H9 (cell line): Measurements from ENCODE around the gene PGBD5. TPM values are rescaled to one million over a fixed set of nuclear protein-coding genes. Genes with fewer than 3 reads are reported as not detected.

Experiments used
- DNase-seq: peaks from one replicate; pipeline ENCODE4 v3.0.0-alpha.2; 2017
- H2AFZ ChIP-seq: one replicate; pipeline ENCODE4 v1.6.1; 2013; ENCODE audit warnings: mild to moderate bottlenecking, low read length, control low read depth, moderate library complexity
- H2AK5ac ChIP-seq: 2 replicates; pipeline ENCODE4 v1.6.1; 2013; ENCODE audit warnings: low read length, control low read depth, mixed read lengths; ENCODE audit not compliant: insufficient read length
- H2BK120ac ChIP-seq: one replicate; pipeline ENCODE4 v1.6.1; 2013; ENCODE audit warnings: low read depth, mild to moderate bottlenecking, low read length, control low read depth, inconsistent platforms; ENCODE audit not compliant: poor library complexity, severe bottlenecking
- H2BK12ac ChIP-seq: 2 replicates; pipeline ENCODE4 v1.6.1; 2013; ENCODE audit warnings: low read length, control low read depth, mixed read lengths, low read depth; ENCODE audit not compliant: insufficient read length
- H2BK15ac ChIP-seq: 2 replicates; pipeline ENCODE4 v1.6.1; 2013; ENCODE audit warnings: low read depth, low read length, control low read depth
- H2BK20ac ChIP-seq: one replicate; pipeline ENCODE4 v1.6.1; 2013; ENCODE audit warnings: low read depth, mild to moderate bottlenecking, low read length, control low read depth, inconsistent platforms; ENCODE audit not compliant: poor library complexity, severe bottlenecking
- H2BK5ac ChIP-seq: 2 replicates; pipeline ENCODE4 v1.6.1; 2013; ENCODE audit warnings: low read length, control low read depth, mixed read lengths; ENCODE audit not compliant: insufficient read length
- H3K14ac ChIP-seq: 2 replicates; pipeline ENCODE4 v1.6.1; 2013; ENCODE audit warnings: low read length, control low read depth; ENCODE audit not compliant: insufficient read depth
- H3K18ac ChIP-seq: 2 replicates; pipeline ENCODE4 v1.6.1; 2013; ENCODE audit warnings: low read depth, mild to moderate bottlenecking, mixed read lengths, low read length, control low read depth; ENCODE audit not compliant: insufficient read length
- H3K23ac ChIP-seq: 2 replicates; pipeline ENCODE4 v1.6.1; 2013; ENCODE audit warnings: low read length, control low read depth, mixed read lengths, low read depth; ENCODE audit not compliant: insufficient read length
- H3K23me2 ChIP-seq: 2 replicates; pipeline ENCODE4 v1.6.1; 2013; ENCODE audit warnings: low read depth, mild to moderate bottlenecking, mixed read lengths, low read length, control low read depth; ENCODE audit not compliant: insufficient read length, poor library complexity, severe bottlenecking
- H3K27ac ChIP-seq: 2 replicates; pipeline ENCODE4 v1.5.1; 2013; ENCODE audit warnings: low read length, control low read depth, mixed read lengths, low read depth; ENCODE audit not compliant: insufficient read length
- H3K27me3 ChIP-seq: 2 replicates; pipeline ENCODE4 v1.6.1; 2013; ENCODE audit warnings: low read length, control low read depth, inconsistent platforms; ENCODE audit not compliant: insufficient read depth
- H3K4ac ChIP-seq: 2 replicates; pipeline ENCODE4 v1.6.1; 2013; ENCODE audit warnings: low read depth, mild to moderate bottlenecking, control low read depth, inconsistent platforms, low read length, moderate library complexity
- H3K4me1 ChIP-seq: 2 replicates; pipeline ENCODE4 v1.6.1; 2013; ENCODE audit warnings: low read length, control low read depth, inconsistent platforms; ENCODE audit not compliant: insufficient read depth
- H3K4me2 ChIP-seq: 2 replicates; pipeline ENCODE4 v1.6.1; 2013; ENCODE audit warnings: low read length, control low read depth, mixed read lengths; ENCODE audit not compliant: insufficient read length, insufficient read depth
- H3K56ac ChIP-seq: 2 replicates; pipeline ENCODE4 v1.6.1; 2013; ENCODE audit warnings: low read depth, mild to moderate bottlenecking, mixed read lengths, low read length, control low read depth; ENCODE audit not compliant: insufficient read length
- H3K79me1 ChIP-seq: 2 replicates; pipeline ENCODE4 v1.6.1; 2013; ENCODE audit warnings: low read depth, mild to moderate bottlenecking, moderate library complexity, low read length, control low read depth, inconsistent platforms; ENCODE audit not compliant: insufficient read depth, poor library complexity, severe bottlenecking
- H3K79me2 ChIP-seq: 2 replicates; pipeline ENCODE4 v1.6.1; 2013; ENCODE audit warnings: low read length, control low read depth, inconsistent platforms; ENCODE audit not compliant: insufficient read depth
- H3K9ac ChIP-seq: 2 replicates; pipeline ENCODE4 v1.6.1; 2013; ENCODE audit warnings: low read length, control low read depth, mixed read lengths; ENCODE audit not compliant: insufficient read length; ENCODE audit errors: extremely low read depth
- H3K9me3 ChIP-seq: one replicate; pipeline ENCODE4 v1.6.1; 2013; ENCODE audit warnings: low read depth, low read length, inconsistent platforms; ENCODE audit not compliant: control insufficient read depth
- H3T11ph ChIP-seq: one replicate; pipeline ENCODE4 v1.6.1; 2013; ENCODE audit warnings: mild to moderate bottlenecking, low read length, control low read depth, inconsistent platforms
- H4K20me1 ChIP-seq: one replicate; pipeline ENCODE4 v1.6.1; 2013; ENCODE audit not compliant: control insufficient read depth, insufficient read length, insufficient read depth
- H4K5ac ChIP-seq: 2 replicates; pipeline ENCODE4 v1.6.1; 2013; ENCODE audit warnings: low read depth, mild to moderate bottlenecking, mixed read lengths, low read length, control low read depth; ENCODE audit not compliant: insufficient read length
- H4K8ac ChIP-seq: replicated peaks from 2 replicates; pipeline ENCODE4 v1.6.1; 2013; ENCODE audit warnings: low read length, control low read depth, mixed read lengths, low read depth; ENCODE audit not compliant: insufficient read length
- H4K91ac ChIP-seq: 2 replicates; pipeline ENCODE4 v1.6.1; 2013; ENCODE audit warnings: low read depth, mild to moderate bottlenecking, moderate library complexity, mixed read lengths, low read length, control low read depth; ENCODE audit not compliant: insufficient read length
- H3K27ac Mint-ChIP-seq, 3 experiments: 2 replicates in 2 of 3; 3 replicates in 1 of 3; pipeline ENCODE4 v1.8.0; 2020 to 2021; ENCODE audit warnings: mixed read lengths in 3 of 3, mild to moderate bottlenecking in 1 of 3, moderate library complexity in 1 of 3
- H3K27me3 Mint-ChIP-seq: 2 replicates; pipeline ENCODE4 v1.8.0; 2021; ENCODE audit warnings: low read depth, mild to moderate bottlenecking, moderate library complexity, mixed read lengths
- H3K36me3 Mint-ChIP-seq, 3 experiments: 2 replicates in 2 of 3; 3 replicates in 1 of 3; pipeline ENCODE4 v1.8.0; 2020 to 2021; ENCODE audit warnings: low read depth in 3 of 3, mixed read lengths in 3 of 3; ENCODE audit not compliant: insufficient read depth in 1 of 3
- H3K4me1 Mint-ChIP-seq, 2 experiments: 2 replicates each; pipeline ENCODE4 v1.8.0; 2020; ENCODE audit warnings: mixed read lengths in 2 of 2
- H3K4me3 Mint-ChIP-seq, 2 experiments: 2 replicates in 1 of 2; 3 replicates in 1 of 2; pipeline ENCODE4 v1.8.0; 2020 to 2021; ENCODE audit warnings: mild to moderate bottlenecking in 2 of 2, mixed read lengths in 2 of 2, moderate library complexity in 1 of 2
- H3K9me3 Mint-ChIP-seq, 2 experiments: 2 replicates in 1 of 2; 3 replicates in 1 of 2; pipeline ENCODE4 v1.8.0; 2020; ENCODE audit warnings: mild to moderate bottlenecking in 2 of 2, mixed read lengths in 2 of 2, moderate library complexity in 1 of 2
- CTCF ChIP-seq: fragments of 200-600 bp; sonication (generic); conservative IDR thresholded peaks from 3 replicates; pipeline ENCODE4 v1.8.0; 2021; ENCODE audit warnings: antibody characterized with exemption, mild to moderate bottlenecking
- WGBS: extraction: QIAGEN DNeasy Blood & Tissue Kit; methylation state at CpG from one replicate; pipeline ENCODE4 v1.1.7; 2013; ENCODE audit warnings: missing lambda C conversion rate, low lambda C conversion rate, mixed read lengths; ENCODE audit not compliant: insufficient read length; ENCODE audit errors: extremely low coverage; 5-methylcytosine and 5-hydroxymethylcytosine counted together
- total RNA-seq: library from RNA; stranded (reverse); gene quantifications from 2 replicates; pipeline ENCODE4 v1.2.1, GENCODE V29; 2021

PGBD5 gene
- total RNA-seq, 1 experiment from 2014 or later = 19.1 TPM

- H3K27ac ChIP-seq = no peak overlapping the region
- H2BK120ac ChIP-seq = no peak overlapping the region
- H4K91ac ChIP-seq = no peak overlapping the region
- peaks cover 17 to 18% of the 10 kb centered on the region in 2 experiments for H3K4me1 Mint-ChIP-seq
- no peak overlapping the region for H2BK15ac ChIP-seq
- H3K36me3 Mint-ChIP-seq = peaks cover 0 to 2% (median 2%) of the 10 kb centered on the region in 3 experiments; a peak in 4 of 7 replicates
- DNase-seq = no peak
- H3K23me2 ChIP-seq = no peaks in the 10 kb centered on the region
- no peak overlapping the region for H3K56ac ChIP-seq
- TF ChIP-seq CTCF = no peak
- H3K18ac ChIP-seq = no peak overlapping the region
- H3K23ac ChIP-seq = no peak overlapping the region
- peak overlapping the region; percentile 26 for H2BK5ac ChIP-seq
- H2AK5ac ChIP-seq = no peak overlapping the region
- H3K14ac ChIP-seq = no peak overlapping the region
- peaks cover 7% of the 10 kb centered on the region for H3K79me2 ChIP-seq
- no peaks in the 10 kb centered on the region; the same call in 1 of the 2 replicates for H3K27me3 ChIP-seq
- no peaks in the 10 kb centered on the region for H3K27me3 Mint-ChIP-seq
- H3K27ac Mint-ChIP-seq = no peak overlapping the region
- no peaks in the 10 kb centered on the region for H3K9me3 ChIP-seq
- no peak overlapping the region for H4K5ac ChIP-seq
- no peaks in the 10 kb centered on the region; a peak in 1 of 5 replicates for H3K9me3 Mint-ChIP-seq
- H2AFZ ChIP-seq = no peak overlapping the region
- no peaks in the 10 kb centered on the region for H3K79me1 ChIP-seq
- H3K4me3 Mint-ChIP-seq = no peak overlapping the region
- WGBS = no CpG with 5 or more reads among the region's 4 CpGs
- H3K4me2 ChIP-seq = no peak overlapping the region
- H3T11ph ChIP-seq = no peak overlapping the region
- no peak overlapping the region for H4K8ac ChIP-seq
- no peak overlapping the region for H3K4ac ChIP-seq
- no peak overlapping the region for H2BK20ac ChIP-seq
- peaks cover 3% of the 10 kb centered on the region; the same call in 1 of the 2 replicates for H3K4me1 ChIP-seq
- H4K20me1 ChIP-seq = no peaks in the 10 kb centered on the region
- no peak overlapping the region for H3K9ac ChIP-seq
- H2BK12ac ChIP-seq = no peak overlapping the region
These were observed 12.0 kb downstream of the PGBD5 start for GRCh38 chr1:230414102-230414501.
